H9 (cell line): ENCODE data around the gene CALM1. TPM values are rescaled to one million over a fixed set of nuclear protein-coding genes. Genes with fewer than 3 reads are reported as not detected.

Source experiments
- DNase-seq: peaks from one replicate; pipeline ENCODE4 v3.0.0-alpha.2; 2017
- H2AFZ ChIP-seq: one replicate; pipeline ENCODE4 v1.6.1; 2013; ENCODE audit warnings: mild to moderate bottlenecking, low read length, control low read depth, moderate library complexity
- H2AK5ac ChIP-seq: 2 replicates; pipeline ENCODE4 v1.6.1; 2013; ENCODE audit warnings: low read length, control low read depth, mixed read lengths; ENCODE audit not compliant: insufficient read length
- H2BK120ac ChIP-seq: one replicate; pipeline ENCODE4 v1.6.1; 2013; ENCODE audit warnings: low read depth, mild to moderate bottlenecking, low read length, control low read depth, inconsistent platforms; ENCODE audit not compliant: poor library complexity, severe bottlenecking
- H2BK12ac ChIP-seq: 2 replicates; pipeline ENCODE4 v1.6.1; 2013; ENCODE audit warnings: low read length, control low read depth, mixed read lengths, low read depth; ENCODE audit not compliant: insufficient read length
- H2BK15ac ChIP-seq: 2 replicates; pipeline ENCODE4 v1.6.1; 2013; ENCODE audit warnings: low read depth, low read length, control low read depth
- H2BK20ac ChIP-seq: one replicate; pipeline ENCODE4 v1.6.1; 2013; ENCODE audit warnings: low read depth, mild to moderate bottlenecking, low read length, control low read depth, inconsistent platforms; ENCODE audit not compliant: poor library complexity, severe bottlenecking
- H2BK5ac ChIP-seq: 2 replicates; pipeline ENCODE4 v1.6.1; 2013; ENCODE audit warnings: low read length, control low read depth, mixed read lengths; ENCODE audit not compliant: insufficient read length
- H3K14ac ChIP-seq: 2 replicates; pipeline ENCODE4 v1.6.1; 2013; ENCODE audit warnings: low read length, control low read depth; ENCODE audit not compliant: insufficient read depth
- H3K18ac ChIP-seq: 2 replicates; pipeline ENCODE4 v1.6.1; 2013; ENCODE audit warnings: low read depth, mild to moderate bottlenecking, mixed read lengths, low read length, control low read depth; ENCODE audit not compliant: insufficient read length
- H3K23ac ChIP-seq: 2 replicates; pipeline ENCODE4 v1.6.1; 2013; ENCODE audit warnings: low read length, control low read depth, mixed read lengths, low read depth; ENCODE audit not compliant: insufficient read length
- H3K23me2 ChIP-seq: 2 replicates; pipeline ENCODE4 v1.6.1; 2013; ENCODE audit warnings: low read depth, mild to moderate bottlenecking, mixed read lengths, low read length, control low read depth; ENCODE audit not compliant: insufficient read length, poor library complexity, severe bottlenecking
- H3K27ac ChIP-seq: 2 replicates; pipeline ENCODE4 v1.5.1; 2013; ENCODE audit warnings: low read length, control low read depth, mixed read lengths, low read depth; ENCODE audit not compliant: insufficient read length
- H3K27me3 ChIP-seq: 2 replicates; pipeline ENCODE4 v1.6.1; 2013; ENCODE audit warnings: low read length, control low read depth, inconsistent platforms; ENCODE audit not compliant: insufficient read depth
- H3K4ac ChIP-seq: 2 replicates; pipeline ENCODE4 v1.6.1; 2013; ENCODE audit warnings: low read depth, mild to moderate bottlenecking, control low read depth, inconsistent platforms, low read length, moderate library complexity
- H3K4me1 ChIP-seq: 2 replicates; pipeline ENCODE4 v1.6.1; 2013; ENCODE audit warnings: low read length, control low read depth, inconsistent platforms; ENCODE audit not compliant: insufficient read depth
- H3K4me2 ChIP-seq: 2 replicates; pipeline ENCODE4 v1.6.1; 2013; ENCODE audit warnings: low read length, control low read depth, mixed read lengths; ENCODE audit not compliant: insufficient read length, insufficient read depth
- H3K56ac ChIP-seq: 2 replicates; pipeline ENCODE4 v1.6.1; 2013; ENCODE audit warnings: low read depth, mild to moderate bottlenecking, mixed read lengths, low read length, control low read depth; ENCODE audit not compliant: insufficient read length
- H3K79me1 ChIP-seq: 2 replicates; pipeline ENCODE4 v1.6.1; 2013; ENCODE audit warnings: low read depth, mild to moderate bottlenecking, moderate library complexity, low read length, control low read depth, inconsistent platforms; ENCODE audit not compliant: insufficient read depth, poor library complexity, severe bottlenecking
- H3K79me2 ChIP-seq: 2 replicates; pipeline ENCODE4 v1.6.1; 2013; ENCODE audit warnings: low read length, control low read depth, inconsistent platforms; ENCODE audit not compliant: insufficient read depth
- H3K9ac ChIP-seq: 2 replicates; pipeline ENCODE4 v1.6.1; 2013; ENCODE audit warnings: low read length, control low read depth, mixed read lengths; ENCODE audit not compliant: insufficient read length; ENCODE audit errors: extremely low read depth
- H3K9me3 ChIP-seq: one replicate; pipeline ENCODE4 v1.6.1; 2013; ENCODE audit warnings: low read depth, low read length, inconsistent platforms; ENCODE audit not compliant: control insufficient read depth
- H3T11ph ChIP-seq: one replicate; pipeline ENCODE4 v1.6.1; 2013; ENCODE audit warnings: mild to moderate bottlenecking, low read length, control low read depth, inconsistent platforms
- H4K20me1 ChIP-seq: one replicate; pipeline ENCODE4 v1.6.1; 2013; ENCODE audit not compliant: control insufficient read depth, insufficient read length, insufficient read depth
- H4K5ac ChIP-seq: 2 replicates; pipeline ENCODE4 v1.6.1; 2013; ENCODE audit warnings: low read depth, mild to moderate bottlenecking, mixed read lengths, low read length, control low read depth; ENCODE audit not compliant: insufficient read length
- H4K8ac ChIP-seq: replicated peaks from 2 replicates; pipeline ENCODE4 v1.6.1; 2013; ENCODE audit warnings: low read length, control low read depth, mixed read lengths, low read depth; ENCODE audit not compliant: insufficient read length
- H4K91ac ChIP-seq: 2 replicates; pipeline ENCODE4 v1.6.1; 2013; ENCODE audit warnings: low read depth, mild to moderate bottlenecking, moderate library complexity, mixed read lengths, low read length, control low read depth; ENCODE audit not compliant: insufficient read length
- H3K27ac Mint-ChIP-seq, 3 experiments: 2 replicates in 2 of 3; 3 replicates in 1 of 3; pipeline ENCODE4 v1.8.0; 2020 to 2021; ENCODE audit warnings: mixed read lengths in 3 of 3, mild to moderate bottlenecking in 1 of 3, moderate library complexity in 1 of 3
- H3K27me3 Mint-ChIP-seq: 2 replicates; pipeline ENCODE4 v1.8.0; 2021; ENCODE audit warnings: low read depth, mild to moderate bottlenecking, moderate library complexity, mixed read lengths
- H3K36me3 Mint-ChIP-seq, 3 experiments: 2 replicates in 2 of 3; 3 replicates in 1 of 3; pipeline ENCODE4 v1.8.0; 2020 to 2021; ENCODE audit warnings: low read depth in 3 of 3, mixed read lengths in 3 of 3; ENCODE audit not compliant: insufficient read depth in 1 of 3
- H3K4me1 Mint-ChIP-seq, 2 experiments: 2 replicates each; pipeline ENCODE4 v1.8.0; 2020; ENCODE audit warnings: mixed read lengths in 2 of 2
- H3K4me3 Mint-ChIP-seq, 2 experiments: 2 replicates in 1 of 2; 3 replicates in 1 of 2; pipeline ENCODE4 v1.8.0; 2020 to 2021; ENCODE audit warnings: mild to moderate bottlenecking in 2 of 2, mixed read lengths in 2 of 2, moderate library complexity in 1 of 2
- H3K9me3 Mint-ChIP-seq, 2 experiments: 2 replicates in 1 of 2; 3 replicates in 1 of 2; pipeline ENCODE4 v1.8.0; 2020; ENCODE audit warnings: mild to moderate bottlenecking in 2 of 2, mixed read lengths in 2 of 2, moderate library complexity in 1 of 2
- CTCF ChIP-seq: fragments of 200-600 bp; sonication (generic); conservative IDR thresholded peaks from 3 replicates; pipeline ENCODE4 v1.8.0; 2021; ENCODE audit warnings: antibody characterized with exemption, mild to moderate bottlenecking
- WGBS: extraction: QIAGEN DNeasy Blood & Tissue Kit; methylation state at CpG from one replicate; pipeline ENCODE4 v1.1.7; 2013; ENCODE audit warnings: missing lambda C conversion rate, low lambda C conversion rate, mixed read lengths; ENCODE audit not compliant: insufficient read length; ENCODE audit errors: extremely low coverage; 5-methylcytosine and 5-hydroxymethylcytosine counted together
- total RNA-seq: library from RNA; stranded (reverse); gene quantifications from 2 replicates; pipeline ENCODE4 v1.2.1, GENCODE V29; 2021

Gene CALM1
- total RNA-seq, 1 experiment from 2014 or later = 354 TPM

- Histone ChIP-seq H3K4ac (no peak overlapping the region), H3K79me1 (no peaks in the 10 kb centered on the region), H3K9ac (no peak overlapping the region), H3K14ac (no peak overlapping the region), H4K91ac (no peak overlapping the region), H2BK12ac (no peak overlapping the region), H3K79me2 (no peaks in the 10 kb centered on the region), H2AFZ (no peak overlapping the region), H2AK5ac (no peak overlapping the region), H3K18ac (no peak overlapping the region), H3K27ac (no peak overlapping the region), H4K5ac (no peak overlapping the region), H2BK15ac (no peak overlapping the region), H3K23me2 (no peaks in the 10 kb centered on the region), H4K8ac (no peak overlapping the region), H4K20me1 (no peaks in the 10 kb centered on the region), H2BK120ac (no peak overlapping the region), H3K4me1 (no peaks in the 10 kb centered on the region), H3K27me3 (no peaks in the 10 kb centered on the region), H3K9me3 (no peaks in the 10 kb centered on the region), H3T11ph (no peak overlapping the region), H3K4me2 (no peak overlapping the region), H2BK20ac (no peak overlapping the region), H2BK5ac (no peak overlapping the region), H3K56ac (no peak overlapping the region), H3K23ac (no peak overlapping the region)
- Mint-ChIP-seq H3K27me3 (no peaks in the 10 kb centered on the region; the same call in none of the 2 replicates), H3K27ac (no peak overlapping the region), H3K4me1 (peaks cover 15% of the 10 kb centered on the region in 2 experiments), H3K4me3 (no peak overlapping the region), H3K9me3 (no peaks in the 10 kb centered on the region; a peak in 1 of 5 replicates), H3K36me3 (no peaks in the 10 kb centered on the region)
- no CpG with 5 or more reads among the region's 3 CpGs for WGBS
- no peak for TF ChIP-seq CTCF
- no peak for DNase-seq
These were observed 32.4 kb downstream of the CALM1 start for GRCh38 chr14:90429236-90429635.
